IMR-90 (cell line): Measurements from ENCODE around the gene TRAPPC12. TPM values are rescaled to one million over a fixed set of nuclear protein-coding genes. Genes with fewer than 3 reads are reported as not detected.

Experiments
- ATAC-seq: fragments of 200-7000 bp; cut with Tn5 transposase; 2 replicates; pipeline ENCODE4 v1.9.1; 2020; ENCODE audit warnings: low read depth, mild to moderate bottlenecking, moderate library complexity
- BruUV-seq: library from RNA; stranded (reverse); fragments of 400-500 nt; replicated peaks from 2 replicates; lab custom pipeline; 2021; lab: Mats Ljungman, UMichigan
- CTCF ChIA-PET: fragments of 300-600 bp; formaldehyde crosslinking; extraction: SDS; loops from one replicate; lab custom pipeline; 2021; ENCODE audit warnings: antibody characterized with exemption; lab: Yijun Ruan, JAX
- POLR2A ChIA-PET: fragments of 300-600 bp; sonication (Branson Sonifier 250); formaldehyde crosslinking; loops from one replicate; lab custom pipeline; 2022; ENCODE audit warnings: antibody characterized with exemption; ENCODE audit not compliant: unreplicated experiment; lab: Charles Lee
- DNase-seq: peaks from one replicate; pipeline ENCODE4 v3.0.0; 2013
- H2AFZ ChIP-seq: replicated peaks from 2 replicates; pipeline ENCODE3; 2013; ENCODE audit warnings: low read length, mild to moderate bottlenecking; ENCODE audit not compliant: poor library complexity
- H2AK5ac ChIP-seq: 2 replicates; pipeline ENCODE4 v1.6.1; 2013; ENCODE audit warnings: low read depth, low read length, inconsistent platforms
- H2AK9ac ChIP-seq: replicated peaks from 2 replicates; pipeline ENCODE3; 2013; ENCODE audit warnings: mild to moderate bottlenecking, low read depth, low read length, moderate library complexity; ENCODE audit not compliant: poor library complexity
- H2BK120ac ChIP-seq: 2 replicates; pipeline ENCODE4 v1.6.1; 2013; ENCODE audit warnings: low read depth, low read length, inconsistent platforms
- H2BK15ac ChIP-seq: 3 replicates; pipeline ENCODE4 v1.6.1; 2013; ENCODE audit warnings: low read depth, low read length, inconsistent platforms
- H2BK20ac ChIP-seq: 2 replicates; pipeline ENCODE4 v1.6.1; 2013; ENCODE audit warnings: low read depth, mild to moderate bottlenecking, inconsistent platforms, low read length, moderate library complexity
- H2BK5ac ChIP-seq: 2 replicates; pipeline ENCODE4 v1.6.1; 2013; ENCODE audit warnings: mild to moderate bottlenecking, low read depth, low read length, inconsistent platforms; ENCODE audit not compliant: poor library complexity, severe bottlenecking
- H3K14ac ChIP-seq: replicated peaks from 2 replicates; pipeline ENCODE4 v1.6.1; 2013; ENCODE audit warnings: low read depth, low read length, inconsistent platforms
- H3K18ac ChIP-seq: 2 replicates; pipeline ENCODE4 v1.6.1; 2013; ENCODE audit warnings: low read depth, low read length, control low read depth
- H3K23ac ChIP-seq: 2 replicates; pipeline ENCODE4 v1.6.1; 2013; ENCODE audit warnings: low read depth, low read length, inconsistent platforms
- H3K27ac ChIP-seq: 2 replicates; pipeline ENCODE4 v1.5.1; 2013; ENCODE audit warnings: mild to moderate bottlenecking, control low read depth, low read length; ENCODE audit not compliant: insufficient read depth
- H3K27me3 ChIP-seq: 2 replicates; pipeline ENCODE4 v1.6.1; 2013; ENCODE audit warnings: low read length; ENCODE audit not compliant: control insufficient read depth, insufficient read depth
- H3K36me3 ChIP-seq: 2 replicates; pipeline ENCODE4 v1.6.1; 2013; ENCODE audit warnings: low read length, mixed read lengths; ENCODE audit not compliant: control insufficient read depth, insufficient read depth
- H3K4ac ChIP-seq: 2 replicates; pipeline ENCODE4 v1.6.1; 2013; ENCODE audit warnings: low read depth, low read length, inconsistent platforms
- H3K4me1 ChIP-seq: 2 replicates; pipeline ENCODE4 v1.6.1; 2013; ENCODE audit warnings: low read length, mixed read lengths; ENCODE audit not compliant: control insufficient read depth, insufficient read depth
- H3K4me2 ChIP-seq: 2 replicates; pipeline ENCODE4 v1.6.1; 2013; ENCODE audit warnings: low read depth, mild to moderate bottlenecking, control low read depth, low read length, moderate library complexity
- H3K4me3 ChIP-seq: 2 replicates; pipeline ENCODE4 v1.5.1; 2013; ENCODE audit warnings: low read depth, mild to moderate bottlenecking, control low read depth, low read length, moderate library complexity; ENCODE audit not compliant: insufficient read depth
- H3K56ac ChIP-seq: 2 replicates; pipeline ENCODE4 v1.6.1; 2013; ENCODE audit warnings: low read length, inconsistent platforms; ENCODE audit not compliant: insufficient read depth; ENCODE audit errors: extremely low read depth
- H3K79me1 ChIP-seq, 2 experiments: 2 replicates each; pipeline ENCODE4 v1.6.1; 2013; ENCODE audit warnings: low read length in 2 of 2, inconsistent platforms in 1 of 2, low read depth in 1 of 2
- H3K9ac ChIP-seq: 2 replicates; pipeline ENCODE4 v1.6.1; 2013; ENCODE audit warnings: low read depth, low read length, control low read depth
- H3K9me1 ChIP-seq: 2 replicates; pipeline ENCODE4 v1.6.1; 2013; ENCODE audit warnings: low read length, inconsistent platforms; ENCODE audit not compliant: insufficient read depth
- H3K9me3 ChIP-seq: 2 replicates; pipeline ENCODE4 v1.6.1; 2013; ENCODE audit warnings: low read length; ENCODE audit not compliant: control insufficient read depth, insufficient read depth
- H4K20me1 ChIP-seq: 2 replicates; pipeline ENCODE4 v1.6.1; 2013; ENCODE audit warnings: low read length, inconsistent platforms; ENCODE audit not compliant: insufficient read depth
- H4K5ac ChIP-seq: 2 replicates; pipeline ENCODE4 v1.6.1; 2013; ENCODE audit warnings: mild to moderate bottlenecking, low read depth, low read length, control low read depth
- H4K8ac ChIP-seq, 2 experiments: 2 replicates each; pipeline ENCODE4 v1.6.1; 2013; ENCODE audit warnings: low read depth in 2 of 2, low read length in 2 of 2, control low read depth in 1 of 2, inconsistent platforms in 1 of 2
- H4K91ac ChIP-seq: 2 replicates; pipeline ENCODE4 v1.6.1; 2013; ENCODE audit warnings: low read depth, low read length, inconsistent platforms; ENCODE audit not compliant: insufficient read depth
- BHLHE40 ChIP-seq: fragments of 150-350 bp; IDR thresholded peaks from 2 replicates; pipeline ENCODE4 v1.6.1; 2016; ENCODE audit warnings: mild to moderate bottlenecking, low read depth, low read length
- CEBPB ChIP-seq: IDR thresholded peaks from 2 replicates; pipeline ENCODE4 v1.6.1; 2012; ENCODE audit warnings: low read depth, low read length, improper control_type of control experiment
- CHD1 ChIP-seq: IDR thresholded peaks from 2 replicates; pipeline ENCODE4 v1.6.1; 2012; ENCODE audit warnings: low read depth, low read length, improper control_type of control experiment
- CTCF ChIP-seq: conservative IDR thresholded peaks from 2 replicates; pipeline ENCODE4 v1.5.1; 2012; ENCODE audit warnings: mild to moderate bottlenecking, low read depth, low read length, improper control_type of control experiment
- FOS ChIP-seq: fragments of 150-350 bp; IDR thresholded peaks from 2 replicates; pipeline ENCODE4 v1.6.1; 2016; ENCODE audit warnings: low read depth, low read length
- MAFK ChIP-seq: IDR thresholded peaks from 2 replicates; pipeline ENCODE4 v1.6.1; 2012; ENCODE audit warnings: low read depth, low read length, improper control_type of control experiment
- MXI1 ChIP-seq: IDR thresholded peaks from 2 replicates; pipeline ENCODE4 v1.6.1; 2012; ENCODE audit warnings: low read depth, mild to moderate bottlenecking, low read length, moderate library complexity, borderline replicate concordance
- NFE2L2 ChIP-seq: fragments of 150-350 bp; IDR thresholded peaks from 2 replicates; pipeline ENCODE4 v1.6.1; 2016; ENCODE audit warnings: low read depth, mild to moderate bottlenecking, low read length
- RAD21 ChIP-seq: IDR thresholded peaks from 2 replicates; pipeline ENCODE4 v1.6.1; 2012; ENCODE audit warnings: low read length, improper control_type of control experiment
- RCOR1 ChIP-seq: IDR thresholded peaks from 2 replicates; pipeline ENCODE4 v1.6.1; 2012; ENCODE audit warnings: mild to moderate bottlenecking, low read length, improper control_type of control experiment; ENCODE audit not compliant: insufficient replicate concordance
- RFX5 ChIP-seq: IDR thresholded peaks from 2 replicates; pipeline ENCODE4 v1.8.0; 2012; ENCODE audit warnings: low read depth, mild to moderate bottlenecking, low read length, moderate library complexity
- SMC3 ChIP-seq: fragments of 150-350 bp; IDR thresholded peaks from 2 replicates; pipeline ENCODE4 v1.6.1; 2016; ENCODE audit warnings: low read depth, mild to moderate bottlenecking, antibody characterized with exemption, low read length, moderate library complexity
- USF2 ChIP-seq: fragments of 150-350 bp; IDR thresholded peaks from 2 replicates; pipeline ENCODE4 v1.6.1; 2017; ENCODE audit warnings: mild to moderate bottlenecking, antibody characterized with exemption, low read length, low read depth
- WGBS, 2 experiments: methylation state at CpG; one replicate each; pipeline versions ENCODE4 v1.1.5 to v1.1.7; 2013; ENCODE audit warnings: missing lambda C conversion rate in 2 of 2; ENCODE audit not compliant: insufficient read length in 1 of 2; ENCODE audit errors: extremely low coverage in 2 of 2; 5-methylcytosine and 5-hydroxymethylcytosine counted together
- dilution Hi-C: fragments of 300-500 bp; cut with HindIII; formaldehyde crosslinking; loops from one replicate; pipeline ENCODE4 v1.14.3; 2018; ENCODE audit warnings: low sequenced_read_pairs; ENCODE audit not compliant: unreplicated experiment
- in situ Hi-C: fragments of 300-500 bp; cut with MboI; formaldehyde crosslinking; loops from 3 replicates; pipeline ENCODE4 v1.14.3; 2019; ENCODE audit warnings: low sequenced_read_pairs, inconsistent platforms, mixed read lengths
- intact Hi-C: fragments of 100-400 bp; cut with micrococcal nuclease; formaldehyde crosslinking; loops from 2 replicates; pipeline ENCODE4 v1.10.0; 2022
- polyA plus RNA-seq, 3 experiments: library from polyadenylated mRNA; depleted of rRNA; stranded (reverse); fragments of >200 nt; gene quantifications; 2 replicates each; pipeline ENCODE4 v1.2.3, GENCODE V29; 2012; ENCODE audit warnings: low replicate concordance in 1 of 3
- total RNA-seq: library from RNA; depleted of rRNA; stranded (reverse); fragments of >200 nt; gene quantifications from 2 replicates; pipeline ENCODE4 v1.2.3, GENCODE V29; 2012

Gene TRAPPC12
- total and polyA plus RNA-seq, 2 of the 4 experiments (the other 2 are of a cell fraction) = 25.8 to 69.9 TPM

- no peak overlapping the region for H3K4me3 ChIP-seq
- H2AK9ac ChIP-seq = no peak overlapping the region
- H2BK120ac ChIP-seq = no peak overlapping the region
- H3K79me1 ChIP-seq = peaks cover 29 to 38% of the 10 kb centered on the region in 2 experiments
- H4K5ac ChIP-seq = no peak overlapping the region
- peaks cover 51% of the 10 kb centered on the region for H3K36me3 ChIP-seq
- no peak overlapping the region for H3K14ac ChIP-seq
- ChIA-PET POLR2A (no interaction called here), CTCF (interaction anchor here (1.0 kb wide), 1 partner anchor 27 kb away, joined by 3 read pairs; no protein-coding TSS in a partner anchor)
- H3K27me3 ChIP-seq = no peaks in the 10 kb centered on the region
- BruUV-seq = no TSS peak
- no peak overlapping the region for H2BK20ac ChIP-seq
- WGBS, 2 experiments = 43% methylated on average over 1 of the region's 13 CpGs; no CpG with 5 or more reads in 1 of the 2 experiments
- H3K23ac ChIP-seq = no peak overlapping the region
- no peaks in the 10 kb centered on the region for H3K9me3 ChIP-seq
- TF ChIP-seq SMC3 (no peak), BHLHE40 (no peak), CHD1 (no peak), CTCF (no peak), RAD21 (no peak), RFX5 (no peak), RCOR1 (no peak), MAFK (no peak), NFE2L2 (no peak), FOS (no peak), MXI1 (no peak), CEBPB (no peak), USF2 (no peak)
- H2BK15ac ChIP-seq = no peak overlapping the region
- dilution Hi-C loops = no loop called here
- H4K20me1 ChIP-seq = peaks cover 4% of the 10 kb centered on the region; the same call in 1 of the 2 replicates
- H3K18ac ChIP-seq = no peak overlapping the region
- no peak overlapping the region for H2BK5ac ChIP-seq
- ATAC-seq (no peak), DNase-seq (no peak)
- H3K4ac ChIP-seq = no peak overlapping the region
- no peak overlapping the region for H2AFZ ChIP-seq
- peaks cover 2% of the 10 kb centered on the region; the same call in 1 of the 2 replicates for H3K4me1 ChIP-seq
- H3K9ac ChIP-seq = no peak overlapping the region
- peaks cover 2% of the 10 kb centered on the region; the same call in 1 of the 2 replicates for H3K9me1 ChIP-seq
- H4K8ac ChIP-seq = no peak overlapping the region
- in situ Hi-C loops = loop anchor here (10.0 kb wide), 1 partner anchor 225 kb away; no protein-coding TSS in a partner anchor
- no peak overlapping the region for H4K91ac ChIP-seq
- H3K4me2 ChIP-seq = no peak overlapping the region
- no peak overlapping the region for H3K56ac ChIP-seq
- no peak overlapping the region for H3K27ac ChIP-seq
- no peak overlapping the region for H2AK5ac ChIP-seq
- intact Hi-C loops = no loop called here
These were observed 40.7 kb downstream of the TRAPPC12 start for GRCh38 chr2:3420076-3420768.
